GM10248 (cell line): Measurements from ENCODE around the gene ZNF775.

Source experiments
- CTCF ChIA-PET: fragments of 300-600 bp; sonication (Branson Sonifier 250); formaldehyde crosslinking; extraction: SDS; loops from one replicate; lab custom pipeline; 2021; ENCODE audit warnings: antibody characterized with exemption; lab: Yijun Ruan, JAX
- POLR2A ChIA-PET: fragments of 350-650 bp; sonication (Branson Sonifier 250); formaldehyde crosslinking; extraction: SDS; loops from one replicate; lab custom pipeline; 2020; ENCODE audit warnings: antibody characterized with exemption; lab: Yijun Ruan, JAX
- DNase-seq: peaks from one replicate; pipeline ENCODE4 v3.0.0; 2012; ENCODE audit errors: extremely low spot score
- TF ChIP-seq, protein P1 (sequence below): IDR thresholded peaks from 2 replicates; pipeline ENCODE4 v1.5.1; 2012; ENCODE audit warnings: mild to moderate bottlenecking, low read depth; ENCODE audit errors: extremely low read depth, missing control alignments, control extremely low read depth

ZNF775 gene

DNA sequence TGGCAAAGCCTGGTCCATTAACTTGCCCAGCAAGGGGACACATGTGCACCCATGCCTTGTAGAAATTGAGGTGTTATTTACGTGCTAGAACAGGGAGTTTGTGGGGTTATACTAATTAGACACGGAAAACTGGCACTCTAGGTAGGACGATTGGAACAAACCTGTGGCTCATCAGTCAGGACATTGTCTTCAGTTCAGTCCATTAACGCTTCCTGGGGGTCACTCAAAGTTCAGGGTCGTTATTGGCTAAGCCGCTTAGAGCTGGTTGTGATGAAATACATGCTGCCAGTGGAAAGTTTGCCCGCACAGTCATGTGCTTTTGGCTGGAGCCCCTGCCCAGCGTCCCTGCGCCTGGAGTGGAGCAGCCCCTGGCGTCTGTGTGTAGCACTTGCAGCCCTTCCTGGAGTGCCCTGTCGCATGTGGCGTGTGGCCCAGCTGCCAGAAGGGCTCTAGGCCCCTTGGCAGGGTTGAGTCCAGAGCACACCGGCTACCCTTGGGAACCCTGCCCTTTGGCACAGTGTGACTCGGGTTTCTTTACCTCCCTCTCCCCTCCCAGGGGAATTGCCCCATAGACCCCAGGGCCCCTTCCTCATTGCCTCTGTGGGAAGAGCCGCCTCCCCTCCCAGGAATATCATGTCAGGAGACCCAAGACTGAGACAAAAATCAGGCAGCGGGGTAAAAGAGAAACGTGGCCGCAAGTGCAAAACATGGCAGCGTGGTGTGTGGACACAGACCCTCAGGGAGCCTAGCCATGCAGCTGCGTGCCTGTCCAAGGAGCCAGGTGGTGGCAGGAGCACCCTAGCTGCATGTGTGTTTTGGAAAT is 9.8 kb downstream of the ZNF775 start:
- TF ChIP-seq, protein P1, sequence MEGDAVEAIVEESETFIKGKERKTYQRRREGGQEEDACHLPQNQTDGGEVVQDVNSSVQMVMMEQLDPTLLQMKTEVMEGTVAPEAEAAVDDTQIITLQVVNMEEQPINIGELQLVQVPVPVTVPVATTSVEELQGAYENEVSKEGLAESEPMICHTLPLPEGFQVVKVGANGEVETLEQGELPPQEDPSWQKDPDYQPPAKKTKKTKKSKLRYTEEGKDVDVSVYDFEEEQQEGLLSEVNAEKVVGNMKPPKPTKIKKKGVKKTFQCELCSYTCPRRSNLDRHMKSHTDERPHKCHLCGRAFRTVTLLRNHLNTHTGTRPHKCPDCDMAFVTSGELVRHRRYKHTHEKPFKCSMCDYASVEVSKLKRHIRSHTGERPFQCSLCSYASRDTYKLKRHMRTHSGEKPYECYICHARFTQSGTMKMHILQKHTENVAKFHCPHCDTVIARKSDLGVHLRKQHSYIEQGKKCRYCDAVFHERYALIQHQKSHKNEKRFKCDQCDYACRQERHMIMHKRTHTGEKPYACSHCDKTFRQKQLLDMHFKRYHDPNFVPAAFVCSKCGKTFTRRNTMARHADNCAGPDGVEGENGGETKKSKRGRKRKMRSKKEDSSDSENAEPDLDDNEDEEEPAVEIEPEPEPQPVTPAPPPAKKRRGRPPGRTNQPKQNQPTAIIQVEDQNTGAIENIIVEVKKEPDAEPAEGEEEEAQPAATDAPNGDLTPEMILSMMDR, result no peak
- POLR2A ChIA-PET, result no interaction called here
- DNase-seq, result no peak

DNA sequence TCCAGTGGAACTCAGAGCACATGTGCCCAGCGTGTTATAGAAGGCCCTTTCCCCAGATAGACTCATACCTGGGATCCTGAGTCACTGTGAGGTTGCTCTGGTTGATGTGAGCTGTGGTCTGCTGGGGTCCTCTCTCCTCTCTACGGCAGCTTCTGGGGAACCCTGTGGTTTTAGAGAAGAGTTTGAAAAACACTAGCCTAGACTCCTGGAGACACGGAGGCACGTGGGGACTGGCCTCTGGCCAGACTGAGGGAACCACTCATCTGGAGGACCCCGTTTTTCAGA is 10.3 kb downstream of the ZNF775 start:
- CTCF ChIA-PET, result interaction anchor here (0.8 kb wide), 1 partner anchor 16 kb away, joined by 3 read pairs; a partner anchor contains a TSS
- POLR2A ChIA-PET, result no interaction called here
- TF ChIP-seq, protein P1, result no peak
- no peak for DNase-seq

More for the DNA sequence above, 9.8 kb downstream of the ZNF775 start:
- CTCF ChIA-PET, result interaction anchor here (0.8 to 1.6 kb wide), 3 partner anchors 13 to 17 kb away, joined by 3 to 7 read pairs (median 6); a partner anchor contains a TSS

DNA sequence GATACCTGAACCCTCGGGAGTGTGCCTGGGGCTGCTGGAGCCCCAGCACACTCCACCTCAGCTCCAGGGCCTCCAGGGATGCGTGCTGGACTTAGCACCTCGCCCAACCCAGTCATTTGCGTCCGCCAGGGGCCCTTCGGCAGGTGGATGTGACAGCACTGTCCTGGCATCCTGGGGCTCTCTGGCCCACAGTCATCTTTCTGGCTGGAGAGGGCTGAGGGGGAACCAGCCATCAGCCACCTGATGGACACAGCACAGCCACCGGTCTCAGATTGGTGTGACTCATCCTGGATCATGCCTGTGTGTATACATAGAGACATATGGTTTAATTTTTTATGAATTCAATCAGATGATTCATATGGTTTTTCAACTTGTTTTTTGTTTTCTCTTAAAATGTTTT is 11.1 kb downstream of the ZNF775 start:
- DNase-seq, result no peak
- CTCF ChIA-PET, result no interaction called here
- POLR2A ChIA-PET, result no interaction called here

DNA sequence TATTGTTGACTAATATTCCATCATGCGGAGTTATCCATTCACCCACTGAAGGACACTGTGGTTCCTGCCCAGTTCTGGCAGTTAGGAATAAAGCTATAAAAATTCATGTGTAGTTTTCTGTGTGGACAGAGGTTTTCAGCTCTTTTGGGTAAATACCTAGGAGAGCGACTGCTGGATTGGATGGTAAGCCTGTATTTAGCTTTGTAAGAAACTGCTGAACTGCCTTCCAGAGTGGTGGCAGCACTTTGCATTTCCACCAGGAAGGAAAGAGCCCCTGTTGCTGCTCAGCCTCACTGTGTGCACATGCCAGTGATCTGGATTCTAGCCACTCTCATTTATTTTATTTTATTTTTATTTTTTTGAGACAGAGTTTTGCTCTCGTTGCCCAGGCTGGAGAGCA is 14.2 kb downstream of the ZNF775 start:
- ChIA-PET POLR2A (interaction anchor here (1.0 kb wide), 1 partner anchor 13 kb away, joined by 3 read pairs; no protein-coding TSS in a partner anchor), CTCF (interaction anchor here (0.9 to 2.0 kb wide), 6 partner anchors 10 to 355 kb away, joined by 3 to 4 read pairs (median 4); no protein-coding TSS in a partner anchor)
- TF ChIP-seq, protein P1, result no peak
- DNase-seq, result no peak

More for the DNA sequence above, 11.1 kb downstream of the ZNF775 start:
- TF ChIP-seq, protein P1, result no peak

DNA sequence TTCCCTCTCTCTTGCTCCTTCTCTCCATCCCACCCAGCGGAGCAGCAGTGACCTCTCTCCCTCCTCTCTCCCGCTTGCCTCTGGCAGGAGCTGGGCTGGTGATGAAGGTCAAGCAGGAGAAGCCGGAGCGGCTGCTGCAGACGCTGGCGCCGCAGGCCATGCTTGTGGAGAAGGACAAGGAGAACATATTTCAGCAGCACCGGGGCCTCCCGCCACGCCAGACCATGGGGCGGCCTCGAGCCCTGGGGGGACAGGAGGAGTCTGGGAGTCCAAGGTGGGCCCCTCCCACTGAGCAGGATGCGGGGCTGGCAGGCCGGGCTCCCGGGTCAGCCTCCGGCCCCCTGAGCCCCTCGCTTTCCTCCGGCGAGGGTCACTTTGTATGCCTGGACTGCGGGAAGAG is 17.3 kb downstream of the ZNF775 start:
- CTCF ChIA-PET, result no interaction called here
- POLR2A ChIA-PET, result no interaction called here
- TF ChIP-seq, protein P1, result no peak
- no peak for DNase-seq

DNA sequence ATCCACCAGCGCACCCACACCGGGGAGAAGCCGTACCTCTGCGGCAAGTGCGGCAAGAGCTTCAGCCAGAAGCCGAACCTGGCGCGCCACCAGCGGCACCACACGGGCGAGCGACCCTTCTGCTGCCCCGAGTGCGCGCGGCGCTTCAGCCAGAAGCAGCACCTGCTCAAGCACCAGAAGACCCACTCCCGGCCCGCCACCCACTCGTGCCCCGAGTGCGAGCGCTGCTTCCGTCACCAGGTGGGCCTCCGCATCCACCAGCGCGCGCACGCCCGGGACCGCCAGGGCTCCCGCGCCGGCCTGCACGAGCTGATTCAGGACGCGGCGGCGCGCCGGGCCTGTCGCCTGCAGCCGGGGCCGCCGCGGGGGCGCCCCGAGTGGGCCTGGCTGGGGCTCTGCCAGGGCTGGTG is 17.7 kb downstream of the ZNF775 start:
- ChIA-PET POLR2A (no interaction called here), CTCF (no interaction called here)

More for the DNA sequence above, 17.7 kb downstream of the ZNF775 start:
- no peak for DNase-seq
- TF ChIP-seq, protein P1, result no peak
